NCI-H2171 treated with DMSO at 0.1 percent for 48 hours (cell line): ENCODE data around the gene MYO18B.
"Not testable (repeated sequence)": the region's sequence is repeated elsewhere in the genome, so short reads cannot be mapped to it uniquely, and the experiment has no call there.

Source experiments
- DNase-seq: peaks from one replicate; lab custom pipeline; 2025; lab: John Stamatoyannopoulos, UW

MYO18B gene

DNA sequence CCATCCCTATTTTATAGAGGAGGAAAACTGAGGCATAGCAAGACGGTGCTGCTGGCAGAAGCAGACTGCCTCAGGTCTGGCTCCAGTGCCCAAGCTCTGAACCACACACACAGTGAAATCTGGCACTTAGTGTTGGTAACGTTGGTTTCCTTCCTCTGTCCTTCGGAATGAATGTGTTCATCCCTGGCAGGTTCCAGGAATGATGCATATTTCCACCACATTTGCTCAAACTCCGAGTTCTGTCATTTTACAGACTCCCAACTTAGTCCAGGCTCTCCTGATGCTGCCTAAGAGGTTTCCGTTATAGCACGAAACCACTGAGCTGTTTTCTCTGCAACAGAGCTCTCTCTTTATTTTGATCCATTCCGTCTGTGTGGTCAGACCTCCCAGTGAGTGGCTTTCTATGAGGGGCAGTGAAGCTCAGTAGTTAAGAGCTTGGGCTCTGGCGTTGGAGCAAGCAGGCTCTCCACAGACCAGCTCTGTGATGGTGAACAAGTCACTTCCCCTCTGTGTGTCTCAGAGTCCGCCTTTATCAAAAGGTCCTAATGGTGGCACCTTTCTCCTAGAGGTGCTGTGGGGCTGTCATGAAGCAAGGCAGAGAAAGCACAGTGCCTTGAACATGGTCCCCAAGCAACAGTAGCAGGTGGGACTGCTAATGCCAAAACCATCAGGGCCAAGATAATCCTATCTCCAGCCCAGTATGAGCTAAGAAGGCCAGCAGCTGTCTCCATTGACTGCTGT lies 200.3 kb downstream of the MYO18B start:
- no peak for DNase-seq

- DNase-seq = peak; percentile 99
Measured at GRCh38 chr22:25942856-25943411, 200.9 kb downstream of the MYO18B start.

DNA sequence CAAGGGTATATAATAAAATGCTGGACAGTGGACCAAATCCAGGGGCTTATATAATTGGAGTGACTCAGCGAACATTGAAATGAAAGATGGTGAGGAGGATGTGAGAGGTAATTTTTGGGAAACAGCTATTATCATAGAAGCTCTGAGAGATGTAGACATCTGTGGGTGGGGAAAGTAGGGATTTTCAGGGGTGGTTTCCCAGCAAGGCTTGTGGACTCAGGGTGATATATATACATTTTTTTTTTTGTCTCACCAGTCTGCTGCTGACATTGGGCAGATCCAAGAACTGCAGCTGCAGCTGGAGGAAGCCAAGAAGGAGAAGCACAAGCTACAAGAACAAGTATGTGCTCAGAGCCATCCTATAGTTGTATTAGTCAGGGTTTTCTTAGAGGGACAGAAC lies 208.1 kb downstream of the MYO18B start:
- DNase-seq = no peak

DNA sequence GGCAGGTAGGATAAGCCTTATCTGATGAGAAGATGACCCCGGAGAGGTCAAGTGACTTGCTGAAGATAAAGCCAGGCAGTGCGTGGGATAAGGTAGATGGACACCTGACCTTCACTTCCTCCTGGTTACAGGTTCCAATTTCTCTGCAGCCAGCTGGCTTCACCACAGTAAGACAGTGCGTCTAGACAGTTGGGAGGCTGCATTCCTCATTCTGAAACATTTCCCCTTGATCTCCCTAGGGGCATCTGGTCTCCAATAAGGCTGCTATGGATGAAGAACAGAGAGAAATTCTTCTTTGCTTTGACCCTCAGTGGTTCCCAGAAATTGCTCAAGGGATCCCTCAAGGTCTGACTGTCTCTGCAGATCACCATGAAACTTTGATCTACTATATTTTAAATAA lies 211.3 kb downstream of the MYO18B start:
- no peak for DNase-seq

- no peak for DNase-seq
Measured at GRCh38 chr22:25953919-25954318, 211.9 kb downstream of the MYO18B start.

- no peak for DNase-seq
Measured at GRCh38 chr22:25955323-25955722, 213.3 kb downstream of the MYO18B start.

DNA sequence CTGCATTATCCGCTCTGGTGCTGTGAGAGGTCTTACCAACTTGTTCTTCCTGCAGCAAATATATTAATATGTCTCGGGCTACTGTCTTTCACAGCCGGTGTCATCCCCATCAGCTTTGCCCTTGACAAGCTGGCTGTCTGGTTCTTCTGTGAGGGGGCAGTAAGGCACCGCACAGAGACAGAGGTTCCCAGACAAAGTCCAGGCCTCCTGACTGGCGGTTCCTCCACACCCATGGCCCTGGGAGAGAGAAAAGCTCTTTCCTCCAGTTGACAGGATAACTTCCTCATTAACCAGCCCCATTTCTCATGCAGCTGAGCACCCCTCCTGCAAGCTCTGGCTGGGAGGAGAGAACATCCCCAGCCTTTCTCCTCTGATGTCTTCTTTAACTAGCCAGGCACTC lies 214.8 kb downstream of the MYO18B start:
- DNase-seq = no peak

DNA sequence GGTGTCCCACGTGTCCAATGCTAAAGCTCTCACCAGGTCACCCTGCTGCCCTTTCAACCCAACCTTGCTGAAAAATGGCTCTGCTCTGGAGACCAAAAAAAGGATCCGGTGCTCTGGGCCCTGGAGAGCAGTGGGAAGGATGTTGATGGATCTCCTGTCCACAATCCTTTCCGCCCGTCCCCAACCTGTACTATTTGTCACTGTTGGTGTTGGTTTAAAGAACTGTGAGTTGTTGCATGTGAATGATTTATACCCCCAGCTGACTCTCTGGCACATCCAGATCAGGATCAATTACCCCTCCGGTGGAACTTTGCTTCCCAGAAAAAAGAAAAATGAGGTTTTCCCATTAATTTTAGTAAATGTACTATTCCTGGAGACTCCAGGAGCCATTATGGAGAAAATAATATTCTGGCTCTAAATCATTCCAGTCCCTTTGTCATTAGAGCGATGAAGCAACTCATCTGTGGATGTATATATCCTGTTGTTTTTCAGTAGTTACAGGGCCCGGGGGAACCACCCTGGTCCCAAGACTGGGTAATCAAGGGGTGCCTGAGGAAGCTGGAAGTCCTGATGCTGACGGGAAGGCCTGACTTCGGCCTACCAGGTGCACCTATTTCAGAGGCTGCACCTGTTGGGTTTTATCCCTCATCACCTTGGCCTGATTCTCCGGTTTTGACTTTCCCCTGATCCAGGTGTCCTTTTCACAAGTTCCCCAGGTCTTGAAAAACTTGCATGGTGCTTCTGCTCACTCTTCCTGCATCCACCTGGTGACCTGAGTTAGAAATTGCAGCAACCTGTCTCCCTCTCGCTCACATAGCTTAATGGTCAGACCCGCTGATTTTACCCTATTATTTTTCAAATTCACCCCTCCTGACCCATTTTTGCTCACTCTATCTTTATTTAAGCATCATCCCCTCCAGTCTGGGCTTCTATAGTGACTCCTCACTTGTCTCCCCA lies 218.1 kb downstream of the MYO18B start:
- DNase-seq = no peak

DNA sequence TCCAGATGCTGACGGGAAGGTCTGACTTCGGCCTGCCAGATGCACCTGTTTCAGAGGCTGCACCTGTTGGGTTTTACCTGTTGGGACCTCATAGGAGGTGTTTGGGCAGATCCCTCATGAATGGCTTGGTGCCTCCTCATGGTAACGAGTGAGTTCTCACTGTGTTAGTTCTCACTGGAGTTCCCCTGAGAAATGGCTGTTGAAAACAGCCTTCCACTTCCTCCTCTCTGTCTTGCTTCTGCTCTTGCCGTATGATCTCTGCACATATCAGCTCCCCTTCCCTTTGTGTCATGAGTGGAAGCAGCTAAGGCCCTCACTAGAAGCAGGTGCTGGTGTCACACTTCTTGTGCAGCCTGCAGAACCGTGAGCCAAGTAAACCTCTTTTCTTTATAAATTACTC lies 219.7 kb downstream of the MYO18B start:
- no peak for DNase-seq

DNA sequence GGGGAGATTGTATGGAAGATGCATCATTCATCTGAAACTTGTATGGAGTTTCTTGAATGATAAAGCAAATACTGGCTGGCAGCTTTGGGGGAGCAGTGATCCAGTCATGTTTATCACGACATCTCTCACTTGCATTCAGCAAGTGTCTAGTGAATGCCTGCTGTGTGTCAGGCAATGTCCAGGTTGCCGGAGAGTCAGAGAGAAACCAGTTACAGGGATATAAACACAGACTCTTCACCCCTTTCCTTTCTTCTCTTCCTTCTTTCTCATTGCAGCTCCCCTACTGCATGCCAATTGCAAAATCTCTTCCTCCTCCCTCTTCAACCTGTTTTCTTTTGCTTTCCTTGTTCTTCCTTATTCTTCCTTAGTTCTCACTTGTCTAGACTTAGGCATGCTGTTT lies 220.7 kb downstream of the MYO18B start:
- DNase-seq = no peak

GRCh38 chr22:25964961-25965730 lies 223.2 kb downstream of the MYO18B start:
- no peak for DNase-seq

DNA sequence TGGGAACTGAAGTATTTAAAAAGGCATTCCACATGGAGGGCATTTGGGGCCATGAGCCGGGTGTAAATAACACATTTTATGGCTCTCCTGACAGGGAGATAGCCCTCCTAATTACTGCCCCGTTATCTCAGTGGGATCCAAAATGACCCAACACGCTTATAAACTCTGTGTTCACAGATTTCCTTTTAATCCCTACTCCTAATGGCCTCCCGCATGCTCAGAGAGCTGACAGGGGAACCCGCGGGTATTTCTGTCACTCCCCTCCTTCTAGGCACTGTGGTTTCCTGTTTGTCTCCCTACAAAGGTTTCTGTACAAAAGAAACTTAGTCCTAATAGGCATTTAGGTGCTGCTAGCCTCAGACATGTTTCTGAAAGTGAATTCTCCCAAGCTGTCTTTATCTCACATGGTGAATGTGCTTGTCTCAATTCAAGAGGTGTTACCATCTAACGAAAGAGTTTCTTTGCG lies 224.5 kb downstream of the MYO18B start:
- DNase-seq = no peak

GRCh38 chr22:25969286-25969685 lies 227.3 kb downstream of the MYO18B start:
- no peak for DNase-seq

DNA sequence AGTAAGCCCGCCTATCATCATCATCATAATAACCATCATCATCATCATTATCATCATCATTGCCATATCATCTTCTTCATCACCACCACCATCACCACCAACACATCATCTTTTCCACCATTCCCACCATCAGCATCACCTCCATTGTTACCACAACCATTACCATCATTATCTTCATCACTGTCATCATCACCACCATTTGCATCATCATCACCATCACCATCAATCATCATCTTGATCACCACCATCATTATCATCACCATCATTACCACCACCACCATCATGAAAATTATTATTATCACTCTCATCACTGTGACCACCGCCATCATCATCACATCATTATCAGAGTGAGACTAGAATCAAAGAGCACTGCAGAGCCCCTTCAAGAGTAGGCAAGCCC lies 227.9 kb downstream of the MYO18B start:
- DNase-seq = no peak

- DNase-seq = peak; percentile 76
Measured at GRCh38 chr22:25970374-25970911, 228.5 kb downstream of the MYO18B start.

GRCh38 chr22:25970999-25971811 lies 229.2 kb downstream of the MYO18B start:
- DNase-seq = no peak

DNA sequence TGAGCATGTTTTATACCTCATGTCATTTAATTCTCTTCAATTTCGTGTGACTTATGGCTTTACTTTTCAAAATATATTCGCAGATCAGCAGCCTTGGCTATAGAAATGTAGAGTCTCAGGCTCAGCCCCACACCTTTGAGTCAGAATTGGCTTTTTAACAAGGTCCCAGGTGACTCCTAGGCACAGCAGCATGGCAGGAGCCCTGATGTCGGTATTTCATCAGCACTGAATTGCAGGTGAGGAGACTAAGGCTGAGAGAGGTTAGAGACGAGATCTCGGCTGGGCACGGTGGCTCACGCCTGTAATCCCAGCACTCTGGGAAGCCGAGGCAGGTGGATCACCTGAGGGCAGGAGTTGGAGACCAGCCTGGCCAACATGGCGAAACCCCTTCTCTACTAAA lies 230.4 kb downstream of the MYO18B start:
- no peak for DNase-seq

DNA sequence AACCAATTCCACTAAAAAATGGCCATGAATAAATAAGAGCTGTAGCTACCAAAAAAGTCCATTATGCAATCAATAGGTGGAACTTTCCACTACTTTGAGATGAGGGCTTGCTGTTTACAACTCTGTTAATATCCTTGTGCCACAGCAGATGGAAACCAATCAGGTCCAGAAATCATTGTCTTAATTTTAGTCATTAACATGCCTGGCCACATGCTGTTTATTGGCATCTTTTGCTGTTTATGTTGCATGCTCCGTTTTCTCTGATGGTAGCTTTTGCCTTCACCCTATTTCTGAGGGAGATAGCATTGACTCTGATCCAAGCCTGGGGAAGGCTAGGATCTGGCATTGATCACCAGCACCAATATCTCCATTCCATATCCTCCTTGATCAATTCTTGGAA lies 234.4 kb downstream of the MYO18B start:
- DNase-seq = no peak

GRCh38 chr22:25979968-25980367 lies 238.0 kb downstream of the MYO18B start:
- DNase-seq = no peak

GRCh38 chr22:25984911-25985310 lies 242.9 kb downstream of the MYO18B start:
- DNase-seq = not testable (repeated sequence)

- DNase-seq = no peak
Measured at GRCh38 chr22:25987948-25988347, 246.0 kb downstream of the MYO18B start.
